GM18511 (cell line): Measurements from ENCODE around the gene GALNT10.
A peak's percentile ranks its signal among the peaks of the same experiment; 100 is the strongest.

ENCODE experiments used
- ATAC-seq: cut with Tn5 transposase; IDR thresholded peaks from one replicate; pipeline ENCODE4 v1.9.1; 2021; ENCODE audit warnings: mild to moderate bottlenecking, moderate library complexity; ENCODE audit not compliant: unreplicated experiment

The GALNT10 gene

GRCh38 chr5:154227090-154227489, 36.6 kb downstream of the GALNT10 start:
- no peak for ATAC-seq

- peak; percentile 94 for ATAC-seq
These were observed 38.2 kb downstream of the GALNT10 start for GRCh38 chr5:154228696-154229095.

GRCh38 chr5:154230526-154230925, 40.0 kb downstream of the GALNT10 start:
- no peak for ATAC-seq

GRCh38 chr5:154234551-154234950, 44.0 kb downstream of the GALNT10 start:
- ATAC-seq, result no peak

GRCh38 chr5:154236011-154236410, 45.5 kb downstream of the GALNT10 start:
- no peak for ATAC-seq

GRCh38 chr5:154236536-154237375, 46.2 kb downstream of the GALNT10 start:
- ATAC-seq, result no peak

GRCh38 chr5:154237376-154237743, 46.8 kb downstream of the GALNT10 start:
- ATAC-seq, result no peak

GRCh38 chr5:154237946-154238345, 47.4 kb downstream of the GALNT10 start:
- no peak for ATAC-seq

GRCh38 chr5:154238776-154239481, 48.4 kb downstream of the GALNT10 start:
- ATAC-seq, result peak; percentile 71

- ATAC-seq, result no peak
These were observed 50.1 kb downstream of the GALNT10 start for GRCh38 chr5:154240595-154240994.

- no peak for ATAC-seq
These were observed 50.5 kb downstream of the GALNT10 start for GRCh38 chr5:154241021-154241420.

GRCh38 chr5:154242442-154242841, 51.9 kb downstream of the GALNT10 start:
- no peak for ATAC-seq

- peak; percentile 69 for ATAC-seq
These were observed 52.4 kb downstream of the GALNT10 start for GRCh38 chr5:154242964-154243376.

GRCh38 chr5:154243736-154244135, 53.2 kb downstream of the GALNT10 start:
- no peak for ATAC-seq

GRCh38 chr5:154244476-154244875, 53.9 kb downstream of the GALNT10 start:
- ATAC-seq, result no peak

GRCh38 chr5:154248691-154249090, 58.2 kb downstream of the GALNT10 start:
- ATAC-seq, result no peak

GRCh38 chr5:154249826-154250225, 59.3 kb downstream of the GALNT10 start:
- ATAC-seq, result no peak

GRCh38 chr5:154251529-154251928, 61.0 kb downstream of the GALNT10 start:
- no peak for ATAC-seq

- ATAC-seq, result no peak
These were observed 63.3 kb downstream of the GALNT10 start for GRCh38 chr5:154253807-154254206.

GRCh38 chr5:154254896-154255295, 64.4 kb downstream of the GALNT10 start:
- no peak for ATAC-seq

GRCh38 chr5:154257046-154257445, 66.5 kb downstream of the GALNT10 start:
- ATAC-seq, result no peak

- ATAC-seq, result no peak
These were observed 68.1 kb downstream of the GALNT10 start for GRCh38 chr5:154258531-154259217.
